ENCODE results near the gene CTDSP2. TPM values are rescaled to one million over a fixed set of nuclear protein-coding genes. Genes with fewer than 3 reads are reported as not detected.

Gene CTDSP2
- total and polyA plus RNA-seq, 10 of the 15 experiments (the other 5 are each of a cell fraction or from before 2014, with no cell fraction given): 17.3 to 98.2 (median 54.1) TPM

- H4K20me1 ChIP-seq (ENCODE audit: control insufficient read depth, insufficient read depth): no peaks in the 10 kb centered on the region
- DNase-seq (ENCODE audit: low read depth, low spot score) (no peak), FAIRE-seq (no peak), ATAC-seq (no peak)
- H3K36me3 ChIP-seq (ENCODE audit: control insufficient read depth in 2 of 2, insufficient read depth in 2 of 2, low read length in 1 of 2): no peaks in the 10 kb centered on the region
- H3K9ac ChIP-seq (ENCODE audit: control insufficient read depth, insufficient read depth, low read length): no peak overlapping the region
- no peak overlapping the region for H3K4me2 ChIP-seq (ENCODE audit: control insufficient read depth, insufficient read depth)
- ChIA-PET RAD21 (ENCODE audit: unreplicated experiment) (no interaction called here), SMC1A (ENCODE audit: uncharacterized antibody, unreplicated experiment) (no interaction called here), CTCF (interaction anchor here (0.6 to 1.3 kb wide), 2 partner anchors 19 to 121 kb away, joined by 3 read pairs; no protein-coding TSS in a partner anchor), POLR2A (no interaction called here)
- intact Hi-C loops (cut with micrococcal nuclease; ENCODE audit: unreplicated experiment): no loop called here
- no peak overlapping the region for H3K4me3 ChIP-seq
- no peak overlapping the region for H2AFZ ChIP-seq (ENCODE audit: control insufficient read depth, low read depth, low read length)
- 0 out of 2 replicates have a peak, but pooled peaks cover 5% of the 10 kb centered on the region for H3K4me1 ChIP-seq (ENCODE audit: control insufficient read depth, insufficient read depth, low read length)
- WGBS (ENCODE audit: insufficient coverage, insufficient replicate concordance, low lambda C conversion rate, missing lambda C conversion rate): 95% methylated on average over 6 of the region's 6 CpGs
- TF ChIP-seq WRNIP1 (IDR thresholded peaks at IDR 0.05; ENCODE audit: borderline replicate concordance, low read depth, low read length) (no peak), CBX5 (IDR thresholded peaks at IDR 0.05; ENCODE audit: low read depth) (0 out of 2 replicates have a peak, but pooled peaks have one; percentile 48)
- H3K79me2 ChIP-seq (ENCODE audit: control insufficient read depth, insufficient read depth, low read length): no peaks in the 10 kb centered on the region
- no peak overlapping the region for H3K27ac ChIP-seq (ENCODE audit: control insufficient read depth, insufficient read depth)
- H3K9me3 ChIP-seq (replicated peaks; ENCODE audit: control insufficient read depth, insufficient read depth, low read length): no peaks in the 10 kb centered on the region; the same call in 2 of the 3 replicates
- no peaks in the 10 kb centered on the region; a peak in 2 of 4 replicates for H3K27me3 ChIP-seq (replicated peaks in 1 of 2; ENCODE audit: control insufficient read depth in 2 of 2, insufficient read depth in 2 of 2, low read length in 1 of 2)
- in situ Hi-C loops (cut with MboI): no loop called here
- BruUV-seq (replicated peaks): no TSS peak
Observed at GRCh38 chr12:57885207-57885606, 38.7 kb upstream of the CTDSP2 start.

- in situ Hi-C loops (cut with MboI): no loop called here
- no peak for DNase-seq (ENCODE audit: low read depth, low spot score)
- no peak for FAIRE-seq
- ChIA-PET CTCF (interaction anchor here (0.7 to 2.3 kb wide), 4 partner anchors 18 to 425 kb away, joined by 3 to 6 read pairs (median 4); no protein-coding TSS in a partner anchor), SMC1A (ENCODE audit: uncharacterized antibody, unreplicated experiment) (interaction anchor here (0.7 to 1.0 kb wide), 2 partner anchors 20 to 46 kb away, joined by 3 read pairs; no protein-coding TSS in a partner anchor), POLR2A (no interaction called here), RAD21 (ENCODE audit: unreplicated experiment) (no interaction called here)
- Histone ChIP-seq H4K20me1 (ENCODE audit: control insufficient read depth, insufficient read depth) (no peaks in the 10 kb centered on the region), H3K27ac (ENCODE audit: control insufficient read depth, insufficient read depth) (no peak overlapping the region), H3K9ac (ENCODE audit: control insufficient read depth, insufficient read depth, low read length) (no peak overlapping the region), H3K4me3 (no peak overlapping the region), H3K27me3 (replicated peaks in 1 of 2; ENCODE audit: control insufficient read depth in 2 of 2, insufficient read depth in 2 of 2, low read length in 1 of 2) (no peaks in the 10 kb centered on the region; a peak in 1 of 4 replicates), H3K4me1 (ENCODE audit: control insufficient read depth, insufficient read depth, low read length) (0 out of 2 replicates have a peak, but pooled peaks cover 3% of the 10 kb centered on the region), H3K9me3 (replicated peaks; ENCODE audit: control insufficient read depth, insufficient read depth, low read length) (no peaks in the 10 kb centered on the region; the same call in 2 of the 3 replicates), H3K36me3 (ENCODE audit: control insufficient read depth in 2 of 2, insufficient read depth in 2 of 2, low read length in 1 of 2) (no peaks in the 10 kb centered on the region), H2AFZ (ENCODE audit: control insufficient read depth, low read depth, low read length) (no peak overlapping the region), H3K4me2 (ENCODE audit: control insufficient read depth, insufficient read depth) (no peak overlapping the region), H3K79me2 (ENCODE audit: control insufficient read depth, insufficient read depth, low read length) (no peaks in the 10 kb centered on the region)
- TF ChIP-seq ZSCAN29 (IDR thresholded peaks at IDR 0.05) (no peak), SMC3 (IDR thresholded peaks at IDR 0.05; ENCODE audit: borderline replicate concordance, low read length) (no peak), BCLAF1 (IDR thresholded peaks at IDR 0.05) (no peak), SIN3A (IDR thresholded peaks at IDR 0.05; ENCODE audit: low read depth, low read length) (no peak), FOS (IDR thresholded peaks at IDR 0.05; ENCODE audit: borderline replicate concordance, extremely low read depth, insufficient read length) (no peak), SMAD1 (IDR thresholded peaks at IDR 0.05; ENCODE audit: low read depth, partially characterized antibody) (no peak), RBBP5 (conservative IDR thresholded peaks at IDR 0.05) (no peak), BHLHE40 (IDR thresholded peaks at IDR 0.05; ENCODE audit: borderline replicate concordance in 1 of 2, low read depth in 2 of 2, low read length in 1 of 2) (no peak), TBL1XR1 (IDR thresholded peaks at IDR 0.05; ENCODE audit: low read depth, low read length) (no peak), ELK1 (IDR thresholded peaks at IDR 0.05; ENCODE audit: low read depth, low read length) (no peak)
- ATAC-seq: no peak
- BruUV-seq (replicated peaks): no TSS peak
- intact Hi-C loops (cut with micrococcal nuclease; ENCODE audit: unreplicated experiment): no loop called here
Observed at GRCh38 chr12:57883700-57884099, 37.2 kb upstream of the CTDSP2 start.
